Adrenal gland (tissue), 5 donors: ENCODE data around the gene THSD7B.

Experiments
- CTCF ChIP-seq, 6 experiments: fragments of 450-650 bp in 4 of 6; fragments of 200-600 bp in 2 of 6; sonication (generic) in 1 of 6; IDR thresholded peaks; 1 replicate in 5 of 6; 2 replicates in 1 of 6; pipeline versions ENCODE4 v1.5.1 to v1.8.0; 2016 to 2021; ENCODE audit warnings: antibody characterized with exemption in 6 of 6, mild to moderate bottlenecking in 2 of 6, moderate library complexity in 1 of 6
- POLR2A ChIP-seq, 2 donors: fragments of 450-650 bp; IDR thresholded peaks; one replicate each; pipeline ENCODE4 v1.6.1; 2017; ENCODE audit warnings: antibody characterized with exemption in 2 of 2, mild to moderate bottlenecking in 2 of 2, moderate library complexity in 1 of 2
- donor health status: DM: no; HTN: no; CAD: no.

GRCh38 chr2:136828774-136829173 lies 63.4 kb downstream of the THSD7B start:
- TF ChIP-seq CTCF (IDR thresholded peaks at IDR 0.05) (no peak), POLR2A (IDR thresholded peaks at IDR 0.05) (no peak)
